HepG2 (cell line): ENCODE data around the gene AVPR2. TPM values are rescaled to one million over a fixed set of nuclear protein-coding genes. Genes with fewer than 3 reads are reported as not detected.

Experiments
- AKAP8 ChIP-seq: sonication (generic); formaldehyde crosslinking; IDR thresholded peaks from 2 replicates; pipeline ENCODE4 v1.5.1; 2020; ENCODE audit warnings: mild to moderate bottlenecking, missing genetic modification reagents
- ATRX ChIP-seq: sonication (generic); formaldehyde crosslinking; IDR thresholded peaks from 2 replicates; pipeline ENCODE4 v1.4.0; 2020; ENCODE audit warnings: missing genetic modification reagents, borderline replicate concordance
- FOXJ3 ChIP-seq: sonication (generic); formaldehyde crosslinking; IDR thresholded peaks from 2 replicates; pipeline ENCODE4 v1.4.0; 2020; ENCODE audit warnings: missing genetic modification reagents, mild to moderate bottlenecking, borderline replicate concordance
- GLI4 ChIP-seq: sonication (generic); formaldehyde crosslinking; IDR thresholded peaks from 2 replicates; pipeline ENCODE4 v1.5.1; 2020; ENCODE audit warnings: missing genetic modification reagents, mild to moderate bottlenecking, moderate library complexity, borderline replicate concordance
- JUNB ChIP-seq: sonication (generic); formaldehyde crosslinking; IDR thresholded peaks from 2 replicates; pipeline ENCODE4 v1.8.0; 2022; ENCODE audit warnings: missing genetic modification reagents, mild to moderate bottlenecking, borderline replicate concordance
- LBX2 ChIP-seq: sonication (generic); formaldehyde crosslinking; IDR thresholded peaks from 2 replicates; pipeline ENCODE4 v1.5.0; 2020; ENCODE audit warnings: missing genetic modification reagents, mild to moderate bottlenecking, borderline replicate concordance
- MED8 ChIP-seq: sonication (generic); formaldehyde crosslinking; IDR thresholded peaks from 2 replicates; pipeline ENCODE4 v1.8.1; 2023; ENCODE audit warnings: mild to moderate bottlenecking, missing genetic modification reagents; ENCODE audit not compliant: insufficient replicate concordance
- MZF1 ChIP-seq: sonication (generic); formaldehyde crosslinking; IDR thresholded peaks from 2 replicates; pipeline ENCODE4 v1.8.1; 2023; ENCODE audit warnings: mild to moderate bottlenecking, missing genetic modification reagents, borderline replicate concordance
- NONO ChIP-seq, 2 experiments: fragments of 450-650 bp in 1 of 2; sonication (generic) in 1 of 2; formaldehyde crosslinking in 1 of 2; IDR thresholded peaks in 1 of 2; conservative IDR thresholded peaks in 1 of 2; 2 replicates each; pipeline versions ENCODE4 v1.6.1 to v1.8.0; 2017 to 2022; ENCODE audit warnings: mild to moderate bottlenecking in 1 of 2, missing genetic modification reagents in 1 of 2, moderate library complexity in 1 of 2
- SETDB1 ChIP-seq: sonication (generic); formaldehyde crosslinking; IDR thresholded peaks from 2 replicates; pipeline ENCODE4 v1.5.1; 2020; ENCODE audit warnings: missing genetic modification reagents, mild to moderate bottlenecking, borderline replicate concordance
- TEF ChIP-seq: sonication (generic); formaldehyde crosslinking; IDR thresholded peaks from 2 replicates; pipeline ENCODE4 v1.5.0; 2020; ENCODE audit warnings: missing genetic modification reagents
- THAP11 ChIP-seq: IDR thresholded peaks from 2 replicates; pipeline ENCODE4 v1.6.1; 2016; ENCODE audit warnings: missing biosample characterization, missing genetic modification reagents
- TIGD3 ChIP-seq: sonication (generic); formaldehyde crosslinking; IDR thresholded peaks from 2 replicates; pipeline ENCODE4 v1.5.1; 2020; ENCODE audit warnings: mild to moderate bottlenecking, missing genetic modification reagents, borderline replicate concordance
- ZNF253 ChIP-seq: sonication (generic); formaldehyde crosslinking; IDR thresholded peaks from 2 replicates; pipeline ENCODE4 v1.8.0; 2022; ENCODE audit warnings: mild to moderate bottlenecking, missing genetic modification reagents, borderline replicate concordance
- ZNF3 ChIP-seq: IDR thresholded peaks from 2 replicates; pipeline ENCODE4 v1.7.0; 2017; ENCODE audit warnings: inconsistent platforms
- ZNF326 ChIP-seq: sonication (generic); formaldehyde crosslinking; IDR thresholded peaks from 2 replicates; pipeline ENCODE4 v1.4.0; 2020; ENCODE audit warnings: missing genetic modification reagents, borderline replicate concordance
- ZNF484 ChIP-seq: sonication (generic); formaldehyde crosslinking; IDR thresholded peaks from 2 replicates; pipeline ENCODE4 v1.5.1; 2020; ENCODE audit warnings: mild to moderate bottlenecking, low read depth, missing genetic modification reagents, borderline replicate concordance
- ZNF512 ChIP-seq: sonication (generic); formaldehyde crosslinking; IDR thresholded peaks from 2 replicates; pipeline ENCODE4 v1.4.0; 2020; ENCODE audit warnings: mild to moderate bottlenecking, missing genetic modification reagents
- ZNF567 ChIP-seq: sonication (generic); formaldehyde crosslinking; IDR thresholded peaks from 2 replicates; pipeline ENCODE4 v1.8.1; 2023; ENCODE audit warnings: mild to moderate bottlenecking, missing genetic modification reagents, borderline replicate concordance
- ZNF660 ChIP-seq: sonication (generic); formaldehyde crosslinking; IDR thresholded peaks from 2 replicates; pipeline ENCODE4 v1.5.1; 2020; ENCODE audit warnings: mild to moderate bottlenecking, low read depth, missing genetic modification reagents, borderline replicate concordance
- ZNF670 ChIP-seq: sonication (generic); formaldehyde crosslinking; IDR thresholded peaks from 2 replicates; pipeline ENCODE4 v1.8.0; 2022; ENCODE audit warnings: mild to moderate bottlenecking, missing genetic modification reagents, borderline replicate concordance
- ZNF703 ChIP-seq: sonication (generic); formaldehyde crosslinking; IDR thresholded peaks from 2 replicates; pipeline ENCODE4 v1.5.1; 2020; ENCODE audit warnings: missing genetic modification reagents, mild to moderate bottlenecking, moderate library complexity, borderline replicate concordance
- ZNF713 ChIP-seq: sonication (generic); formaldehyde crosslinking; IDR thresholded peaks from 2 replicates; pipeline ENCODE4 v1.4.0; 2020; ENCODE audit warnings: mild to moderate bottlenecking, missing genetic modification reagents
- ZNF740 ChIP-seq: sonication (generic); formaldehyde crosslinking; IDR thresholded peaks from 2 replicates; pipeline ENCODE4 v1.4.0; 2020; ENCODE audit warnings: missing genetic modification reagents
- ZSCAN9 ChIP-seq: IDR thresholded peaks from 2 replicates; pipeline ENCODE4 v1.6.1; 2016; ENCODE audit warnings: borderline replicate concordance
- polyA plus RNA-seq, 8 experiments: library from polyadenylated mRNA; depleted of rRNA in 3 of 8; stranded (reverse) in 7 of 8; unstranded in 1 of 8; fragments of >200 nt; fragmentation: Illumina TruSeq in 4 of 8; extraction: Trizol in 4 of 8; gene quantifications; 2 replicates each; pipeline versions ENCODE4 v1.2.1 to v1.2.3, GENCODE V29; 2011 to 2016; ENCODE audit warnings: low read depth in 4 of 8, missing spikeins in 1 of 8, mixed read lengths in 1 of 8; ENCODE audit not compliant: insufficient read depth in 1 of 8
- total RNA-seq, 5 experiments: library from RNA; depleted of rRNA; stranded (reverse); fragments of >200 nt; fragmentation: Illumina TruSeq; extraction: Trizol; gene quantifications; 2 replicates each; pipeline ENCODE4 v1.2.3, GENCODE V29; 2016; ENCODE audit warnings: low read depth in 1 of 5

AVPR2 gene
- total and polyA plus RNA-seq, 2 of the 13 experiments (the other 11 are each of a cell fraction or from before 2014, with no cell fraction given): not detected

GRCh38 chrX:153947009-153947769, 42.7 kb downstream of the AVPR2 start (continued):
- TF ChIP-seq SETDB1 (CRISPR knock-in tag): no peak
- no peak for TF ChIP-seq ZNF567 (CRISPR knock-in tag)
- TF ChIP-seq ZNF670: no peak
- no peak for TF ChIP-seq TIGD3 (CRISPR knock-in tag)
- TF ChIP-seq ZNF660 (CRISPR knock-in tag): no peak
- TF ChIP-seq TEF (CRISPR knock-in tag): no peak
- TF ChIP-seq THAP11: peak; percentile 44
- TF ChIP-seq MED8: no peak
- no peak for TF ChIP-seq ZNF703
- TF ChIP-seq ZNF740 (CRISPR knock-in tag): no peak
- no peak for TF ChIP-seq GLI4 (CRISPR knock-in tag)
- TF ChIP-seq ZSCAN9 (CRISPR knock-in tag): no peak
- no peak for TF ChIP-seq NONO (IDR thresholded peaks at IDR 0.05)
- TF ChIP-seq NONO (CRISPR knock-in tag; conservative IDR thresholded peaks at IDR 0.05): 0 out of 2 replicates have a peak, but pooled peaks have one; percentile 17
- no peak for TF ChIP-seq MZF1 (CRISPR knock-in tag)
- no peak for TF ChIP-seq ZNF484 (CRISPR knock-in tag)
- no peak for TF ChIP-seq JUNB
- TF ChIP-seq ZNF713 (CRISPR knock-in tag): no peak
- no peak for TF ChIP-seq ATRX
- TF ChIP-seq ZNF326 (CRISPR knock-in tag): no peak
- no peak for TF ChIP-seq ZNF253 (CRISPR knock-in tag)
- no peak for TF ChIP-seq ZNF3
- TF ChIP-seq ZNF512 (CRISPR knock-in tag): no peak
- no peak for TF ChIP-seq FOXJ3
- no peak for TF ChIP-seq LBX2 (CRISPR knock-in tag)
- TF ChIP-seq AKAP8: no peak
